Measurements from ENCODE around the gene CT47C1. TPM values are rescaled to one million over a fixed set of nuclear protein-coding genes. Genes with fewer than 3 reads are reported as not detected.

The CT47C1 gene
- total and polyA plus RNA-seq, 9 of the 15 experiments (the other 6 are each of a cell fraction or from before 2014, with no cell fraction given) = not detected

DNA sequence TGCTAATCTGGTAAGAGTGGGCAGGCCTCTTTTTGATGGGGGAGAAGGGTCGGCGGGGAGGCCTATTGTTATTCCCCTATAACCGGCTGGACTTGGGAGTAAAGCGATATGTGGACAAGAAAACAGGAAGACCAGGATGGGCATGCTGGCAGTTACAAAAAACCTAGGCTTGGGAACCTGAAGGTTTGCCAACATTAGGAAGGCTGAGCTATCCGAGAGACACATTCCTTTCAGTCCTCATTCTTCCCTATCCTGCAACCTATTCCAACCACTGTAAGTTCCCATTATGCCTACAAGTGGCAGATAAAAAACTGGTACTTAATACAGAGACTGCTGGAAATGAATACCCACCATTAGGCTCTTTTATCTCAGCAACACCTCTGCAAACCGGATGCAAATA, 32.4 kb upstream of the CT47C1 start:
- H3K9ac ChIP-seq (ENCODE audit: insufficient read depth in 1 of 2, low read depth in 2 of 2, low read length in 2 of 2) = no peak overlapping the region
- H3K9me3 ChIP-seq (replicated peaks; ENCODE audit: control insufficient read depth, insufficient read depth, low read depth, low read length) = no peaks in the 10 kb centered on the region
- no peak overlapping the region for H3K4me2 ChIP-seq (ENCODE audit: insufficient read depth, low read length)
- no peaks in the 10 kb centered on the region for H3K9me1 ChIP-seq (ENCODE audit: control insufficient read depth, insufficient read depth, low read length)
- ChIA-PET CTCF (ENCODE audit: low intra/inter-chr PET ratio) (no interaction called here), POLR2A (no interaction called here)
- peaks cover 0 to 8% of the 10 kb centered on the region in 2 experiments; a peak in 2 of 5 replicates for H3K4me1 ChIP-seq (replicated peaks in 1 of 2; ENCODE audit: control insufficient read depth in 2 of 2, insufficient read depth in 2 of 2, low read length in 2 of 2)
- no peaks in the 10 kb centered on the region for H3K27me3 ChIP-seq (ENCODE audit: control insufficient read depth in 2 of 2, insufficient read depth in 2 of 2, low read length in 2 of 2)
- H3K36me3 ChIP-seq (ENCODE audit: control insufficient read depth, insufficient read depth, low read length) = no peaks in the 10 kb centered on the region
- no peak for ATAC-seq
- H2AFZ ChIP-seq (ENCODE audit: low read depth, low read length) = no peak overlapping the region
- H3K79me2 ChIP-seq (ENCODE audit: control insufficient read depth, insufficient read depth, low read length) = no peaks in the 10 kb centered on the region
- in situ Hi-C loops (cut with MboI) (no loop called here), intact Hi-C loops (cut with micrococcal nuclease) (no loop called here)
- no peaks in the 10 kb centered on the region for H4K20me1 ChIP-seq (replicated peaks; ENCODE audit: control insufficient read depth, insufficient read depth, low read length)
- no peak overlapping the region for H3K27ac ChIP-seq (ENCODE audit: extremely low read depth, low read depth, low read length)
- no TSS peak for BruUV-seq (replicated peaks)
- WGBS (ENCODE audit: insufficient coverage, low coverage, missing lambda C conversion rate) = 40% methylated on average over 5 of the region's 6 CpGs
- no peak for DNase-seq (ENCODE audit: extremely low read depth in 1 of 4, low spot score in 3 of 4)
- no peak for FAIRE-seq
- no peak overlapping the region for H3K4me3 ChIP-seq
- TF ChIP-seq, protein P1, sequence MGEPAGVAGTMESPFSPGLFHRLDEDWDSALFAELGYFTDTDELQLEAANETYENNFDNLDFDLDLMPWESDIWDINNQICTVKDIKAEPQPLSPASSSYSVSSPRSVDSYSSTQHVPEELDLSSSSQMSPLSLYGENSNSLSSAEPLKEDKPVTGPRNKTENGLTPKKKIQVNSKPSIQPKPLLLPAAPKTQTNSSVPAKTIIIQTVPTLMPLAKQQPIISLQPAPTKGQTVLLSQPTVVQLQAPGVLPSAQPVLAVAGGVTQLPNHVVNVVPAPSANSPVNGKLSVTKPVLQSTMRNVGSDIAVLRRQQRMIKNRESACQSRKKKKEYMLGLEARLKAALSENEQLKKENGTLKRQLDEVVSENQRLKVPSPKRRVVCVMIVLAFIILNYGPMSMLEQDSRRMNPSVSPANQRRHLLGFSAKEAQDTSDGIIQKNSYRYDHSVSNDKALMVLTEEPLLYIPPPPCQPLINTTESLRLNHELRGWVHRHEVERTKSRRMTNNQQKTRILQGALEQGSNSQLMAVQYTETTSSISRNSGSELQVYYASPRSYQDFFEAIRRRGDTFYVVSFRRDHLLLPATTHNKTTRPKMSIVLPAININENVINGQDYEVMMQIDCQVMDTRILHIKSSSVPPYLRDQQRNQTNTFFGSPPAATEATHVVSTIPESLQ (CRISPR knock-in tag; IDR thresholded peaks at IDR 0.05) = no peak
- TF ChIP-seq SRSF3 (IDR thresholded peaks at IDR 0.05; ENCODE audit: insufficient read depth, low read length) = no peak
- TF ChIP-seq POLR2AphosphoS5 (IDR thresholded peaks at IDR 0.05; ENCODE audit: control insufficient read depth, insufficient read depth, low read depth, low read length) = no peak
- no peak for TF ChIP-seq CHD2 (IDR thresholded peaks at IDR 0.05; ENCODE audit: low read depth, low read length)
- TF ChIP-seq HNRNPL (IDR thresholded peaks at IDR 0.05; ENCODE audit: low read depth, low read length) = no peak
- TF ChIP-seq, protein P2, sequence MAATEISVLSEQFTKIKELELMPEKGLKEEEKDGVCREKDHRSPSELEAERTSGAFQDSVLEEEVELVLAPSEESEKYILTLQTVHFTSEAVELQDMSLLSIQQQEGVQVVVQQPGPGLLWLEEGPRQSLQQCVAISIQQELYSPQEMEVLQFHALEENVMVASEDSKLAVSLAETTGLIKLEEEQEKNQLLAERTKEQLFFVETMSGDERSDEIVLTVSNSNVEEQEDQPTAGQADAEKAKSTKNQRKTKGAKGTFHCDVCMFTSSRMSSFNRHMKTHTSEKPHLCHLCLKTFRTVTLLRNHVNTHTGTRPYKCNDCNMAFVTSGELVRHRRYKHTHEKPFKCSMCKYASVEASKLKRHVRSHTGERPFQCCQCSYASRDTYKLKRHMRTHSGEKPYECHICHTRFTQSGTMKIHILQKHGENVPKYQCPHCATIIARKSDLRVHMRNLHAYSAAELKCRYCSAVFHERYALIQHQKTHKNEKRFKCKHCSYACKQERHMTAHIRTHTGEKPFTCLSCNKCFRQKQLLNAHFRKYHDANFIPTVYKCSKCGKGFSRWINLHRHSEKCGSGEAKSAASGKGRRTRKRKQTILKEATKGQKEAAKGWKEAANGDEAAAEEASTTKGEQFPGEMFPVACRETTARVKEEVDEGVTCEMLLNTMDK (IDR thresholded peaks at IDR 0.05; ENCODE audit: borderline replicate concordance, insufficient read depth, low read depth, low read length, poor library complexity, severe bottlenecking) = no peak
- no peak for TF ChIP-seq ZKSCAN1 (IDR thresholded peaks at IDR 0.05; ENCODE audit: low read depth, low read length)
- no peak for TF ChIP-seq ETS2 (tag; IDR thresholded peaks at IDR 0.05; ENCODE audit: borderline replicate concordance, poor library complexity, severe bottlenecking)
- TF ChIP-seq, protein P3, sequence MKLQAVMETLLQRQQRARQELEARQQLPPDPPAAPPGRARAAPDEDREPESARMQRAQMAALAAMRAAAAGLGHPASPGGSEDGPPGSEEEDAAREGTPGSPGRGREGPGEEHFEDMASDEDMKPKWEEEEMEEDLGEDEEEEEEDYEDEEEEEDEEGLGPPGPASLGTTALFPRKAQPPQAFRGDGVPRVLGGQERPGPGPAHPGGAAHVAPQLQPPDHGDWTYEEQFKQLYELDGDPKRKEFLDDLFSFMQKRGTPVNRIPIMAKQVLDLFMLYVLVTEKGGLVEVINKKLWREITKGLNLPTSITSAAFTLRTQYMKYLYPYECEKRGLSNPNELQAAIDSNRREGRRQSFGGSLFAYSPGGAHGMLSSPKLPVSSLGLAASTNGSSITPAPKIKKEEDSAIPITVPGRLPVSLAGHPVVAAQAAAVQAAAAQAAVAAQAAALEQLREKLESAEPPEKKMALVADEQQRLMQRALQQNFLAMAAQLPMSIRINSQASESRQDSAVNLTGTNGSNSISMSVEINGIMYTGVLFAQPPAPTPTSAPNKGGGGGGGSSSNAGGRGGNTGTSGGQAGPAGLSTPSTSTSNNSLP (IDR thresholded peaks at IDR 0.05; ENCODE audit: borderline replicate concordance, low read depth, low read length) = no peak
- TF ChIP-seq SIX5 (IDR thresholded peaks at IDR 0.05; ENCODE audit: borderline replicate concordance in 1 of 2, insufficient read depth in 1 of 2, low read depth in 1 of 2, low read length in 2 of 2) = no peak
- no peak for TF ChIP-seq FOXJ3 (CRISPR knock-in tag; IDR thresholded peaks at IDR 0.05)
- TF ChIP-seq, protein P4, sequence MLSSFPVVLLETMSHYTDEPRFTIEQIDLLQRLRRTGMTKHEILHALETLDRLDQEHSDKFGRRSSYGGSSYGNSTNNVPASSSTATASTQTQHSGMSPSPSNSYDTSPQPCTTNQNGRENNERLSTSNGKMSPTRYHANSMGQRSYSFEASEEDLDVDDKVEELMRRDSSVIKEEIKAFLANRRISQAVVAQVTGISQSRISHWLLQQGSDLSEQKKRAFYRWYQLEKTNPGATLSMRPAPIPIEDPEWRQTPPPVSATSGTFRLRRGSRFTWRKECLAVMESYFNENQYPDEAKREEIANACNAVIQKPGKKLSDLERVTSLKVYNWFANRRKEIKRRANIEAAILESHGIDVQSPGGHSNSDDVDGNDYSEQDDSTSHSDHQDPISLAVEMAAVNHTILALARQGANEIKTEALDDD (IDR thresholded peaks at IDR 0.05) = no peak
- TF ChIP-seq ZBTB8A (IDR thresholded peaks at IDR 0.05; ENCODE audit: partially characterized antibody) = no peak
- no peak for TF ChIP-seq MAZ (CRISPR knock-in tag; conservative IDR thresholded peaks at IDR 0.05 in 1 of 2, IDR thresholded peaks at IDR 0.05 in 1 of 2)

All from K562 (cell line).